ENCODE results near the gene DIPK1B. TPM values are rescaled to one million over a fixed set of nuclear protein-coding genes. Genes with fewer than 3 reads are reported as not detected.
A peak's percentile ranks its signal among the peaks of the same experiment; 100 is the strongest.

DIPK1B gene
- total RNA-seq, 1 donor from 2014 or later = 60.5 TPM

- peaks cover 7% of the 10 kb centered on the region for H3K4me1 Mint-ChIP-seq
- H3K4me3 Mint-ChIP-seq = peak overlapping the region; percentile 75
- no peaks in the 10 kb centered on the region for H3K36me3 Mint-ChIP-seq
- TF ChIP-seq, protein P1, sequence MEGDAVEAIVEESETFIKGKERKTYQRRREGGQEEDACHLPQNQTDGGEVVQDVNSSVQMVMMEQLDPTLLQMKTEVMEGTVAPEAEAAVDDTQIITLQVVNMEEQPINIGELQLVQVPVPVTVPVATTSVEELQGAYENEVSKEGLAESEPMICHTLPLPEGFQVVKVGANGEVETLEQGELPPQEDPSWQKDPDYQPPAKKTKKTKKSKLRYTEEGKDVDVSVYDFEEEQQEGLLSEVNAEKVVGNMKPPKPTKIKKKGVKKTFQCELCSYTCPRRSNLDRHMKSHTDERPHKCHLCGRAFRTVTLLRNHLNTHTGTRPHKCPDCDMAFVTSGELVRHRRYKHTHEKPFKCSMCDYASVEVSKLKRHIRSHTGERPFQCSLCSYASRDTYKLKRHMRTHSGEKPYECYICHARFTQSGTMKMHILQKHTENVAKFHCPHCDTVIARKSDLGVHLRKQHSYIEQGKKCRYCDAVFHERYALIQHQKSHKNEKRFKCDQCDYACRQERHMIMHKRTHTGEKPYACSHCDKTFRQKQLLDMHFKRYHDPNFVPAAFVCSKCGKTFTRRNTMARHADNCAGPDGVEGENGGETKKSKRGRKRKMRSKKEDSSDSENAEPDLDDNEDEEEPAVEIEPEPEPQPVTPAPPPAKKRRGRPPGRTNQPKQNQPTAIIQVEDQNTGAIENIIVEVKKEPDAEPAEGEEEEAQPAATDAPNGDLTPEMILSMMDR (IDR thresholded peaks at IDR 0.05; ENCODE audit: unreplicated experiment) = no peak
- no peak for DNase-seq (ENCODE audit: low spot score in 2 of 2, unreplicated experiment in 2 of 2)
- no peaks in the 10 kb centered on the region for H3K27me3 Mint-ChIP-seq (ENCODE audit: low read depth)
- no peaks in the 10 kb centered on the region for H3K9me3 Mint-ChIP-seq
- H3K27ac Mint-ChIP-seq = no peak overlapping the region
Observed at GRCh38 chr9:136686534-136686793, 25.9 kb upstream of the DIPK1B start.

GRCh38 chr9:136686794-136687711 lies 25.3 kb upstream of the DIPK1B start, which contains the start of gene AGPAT2:
TSS of gene AGPAT2 (minus strand) at chr9:136687457. CDS start at chr9:136687357, 100 bp downstream.
- H3K4me1 Mint-ChIP-seq = peaks cover 7% of the 10 kb centered on the region
- peak within 1 kb of the TSS; percentile 78 for H3K27ac Mint-ChIP-seq
- TF ChIP-seq, protein P1 (IDR thresholded peaks at IDR 0.05; ENCODE audit: unreplicated experiment) = no peak
- no peaks in the 10 kb centered on the region for H3K36me3 Mint-ChIP-seq
- no peaks in the 10 kb centered on the region for H3K27me3 Mint-ChIP-seq (ENCODE audit: low read depth)
- DNase-seq (ENCODE audit: low spot score in 2 of 2, unreplicated experiment in 2 of 2) = peak in 1 of 2 experiments; percentile 62
- H3K4me3 Mint-ChIP-seq = peak within 1 kb of the TSS; percentile 75
- no peaks in the 10 kb centered on the region for H3K9me3 Mint-ChIP-seq

GRCh38 chr9:136687721-136688223 lies 24.6 kb upstream of the DIPK1B start:
- Mint-ChIP-seq H3K27ac (no peak overlapping the region), H3K36me3 (no peaks in the 10 kb centered on the region), H3K4me3 (peak overlapping the region; percentile 46), H3K9me3 (no peaks in the 10 kb centered on the region), H3K27me3 (ENCODE audit: low read depth) (no peaks in the 10 kb centered on the region), H3K4me1 (peaks cover 7% of the 10 kb centered on the region)
- DNase-seq (ENCODE audit: low spot score in 2 of 2, unreplicated experiment in 2 of 2) = no peak
- TF ChIP-seq, protein P1 (IDR thresholded peaks at IDR 0.05; ENCODE audit: unreplicated experiment) = no peak

DNA sequence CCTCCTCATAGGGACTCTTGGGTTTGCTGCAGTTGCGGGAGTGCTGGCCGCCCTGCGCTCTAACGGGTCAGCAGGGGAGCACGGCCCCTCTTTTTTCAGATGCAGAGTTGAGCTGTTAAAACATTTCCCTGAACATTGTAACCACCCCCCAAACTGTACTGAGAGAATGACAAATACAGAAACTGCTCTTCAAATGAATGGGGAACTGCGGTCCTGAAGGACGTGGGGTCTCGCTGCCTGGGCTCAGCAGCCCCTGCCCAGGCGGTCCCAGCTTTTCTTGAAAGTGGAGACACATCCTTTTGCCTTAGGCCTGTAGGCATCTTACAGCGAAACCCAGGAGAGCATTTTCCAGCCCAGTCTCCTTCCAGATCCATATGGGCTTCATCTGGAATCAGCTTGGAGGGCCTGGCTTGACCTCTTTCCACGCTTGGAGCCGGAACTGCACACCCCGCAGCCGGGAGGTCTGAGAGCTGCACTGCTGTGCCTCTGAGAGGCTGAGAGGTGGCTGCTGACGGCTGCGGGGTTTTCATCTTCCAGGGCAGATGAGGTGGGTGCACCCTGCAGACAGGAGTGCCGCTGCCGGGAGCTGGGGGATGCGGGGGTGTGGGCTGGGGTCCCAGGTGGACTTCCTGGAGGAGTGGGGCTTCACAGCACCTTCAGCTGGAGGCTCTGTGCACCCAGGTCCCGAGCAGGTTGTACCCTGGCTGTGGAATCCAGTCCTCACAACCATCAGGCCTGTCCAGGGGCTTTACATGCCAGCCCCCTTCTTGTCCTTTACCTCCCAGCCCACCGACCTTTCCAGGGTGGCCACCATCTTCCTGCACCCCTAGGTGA lies 23.9 kb upstream of the DIPK1B start:
- H3K27ac Mint-ChIP-seq = peak overlapping the region; percentile 30
- peaks cover 7% of the 10 kb centered on the region for H3K4me1 Mint-ChIP-seq
- peak overlapping the region; percentile 46 for H3K4me3 Mint-ChIP-seq
- H3K27me3 Mint-ChIP-seq (ENCODE audit: low read depth) = no peaks in the 10 kb centered on the region
- TF ChIP-seq, protein P1 (IDR thresholded peaks at IDR 0.05; ENCODE audit: unreplicated experiment) = no peak
- no peak for DNase-seq (ENCODE audit: low spot score in 2 of 2, unreplicated experiment in 2 of 2)
- H3K9me3 Mint-ChIP-seq = no peaks in the 10 kb centered on the region
- no peaks in the 10 kb centered on the region for H3K36me3 Mint-ChIP-seq

DNA sequence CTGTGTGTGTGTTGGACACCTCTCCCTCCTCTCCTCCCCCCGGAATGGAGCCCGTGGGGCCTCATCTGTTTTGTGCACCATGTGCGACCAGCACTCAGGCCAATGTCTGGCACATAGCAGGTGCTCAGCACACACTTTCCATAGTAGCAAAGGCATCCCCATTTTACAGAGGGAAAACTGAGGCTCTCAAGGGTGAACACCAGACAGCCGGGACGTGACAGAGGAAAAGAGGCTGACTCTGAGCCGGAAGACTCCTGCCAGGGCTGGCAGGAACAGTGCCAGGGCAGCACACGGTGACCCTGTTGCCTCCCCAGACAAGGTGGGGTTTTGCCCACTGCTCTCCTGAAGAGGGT lies 23.3 kb upstream of the DIPK1B start:
- Mint-ChIP-seq H3K4me1 (peaks cover 7% of the 10 kb centered on the region), H3K27me3 (ENCODE audit: low read depth) (no peaks in the 10 kb centered on the region), H3K4me3 (no peak overlapping the region), H3K9me3 (no peaks in the 10 kb centered on the region), H3K27ac (no peak overlapping the region), H3K36me3 (no peaks in the 10 kb centered on the region)
- no peak for DNase-seq (ENCODE audit: low spot score in 2 of 2, unreplicated experiment in 2 of 2)
- TF ChIP-seq, protein P1 (IDR thresholded peaks at IDR 0.05; ENCODE audit: unreplicated experiment) = no peak

Measured in mesothelial cell of epicardium (in vitro differentiated cells).